GM12878 (cell line): ENCODE measurements around the gene MARCHF2. TPM values are rescaled to one million over a fixed set of nuclear protein-coding genes. Genes with fewer than 3 reads are reported as not detected.

Experiments used
- ATAC-seq: fragments of 200-7000 bp; cut with Tn5 transposase; 3 replicates; pipeline ENCODE4 v1.9.1; 2020; ENCODE audit warnings: mild to moderate bottlenecking, moderate library complexity
- BruUV-seq: library from RNA; stranded (reverse); fragments of 400-500 nt; replicated peaks from 2 replicates; lab custom pipeline; 2021; lab: Mats Ljungman, UMichigan
- CTCF ChIA-PET: fragments of 300-600 bp; sonication (Branson Sonifier 250); formaldehyde crosslinking; extraction: SDS; loops from one replicate; lab custom pipeline; 2021; ENCODE audit warnings: inconsistent platforms; lab: Yijun Ruan, JAX
- POLR2A ChIA-PET: fragments of 350-600 bp; formaldehyde crosslinking; extraction: SDS; loops from one replicate; lab custom pipeline; 2021; ENCODE audit warnings: inconsistent platforms; lab: Charles Lee
- RAD21 ChIA-PET: fragments of 300-600 bp; sonication (Branson Sonifier 250); formaldehyde crosslinking; loops from one replicate; lab custom pipeline; 2023; ENCODE audit warnings: antibody characterized with exemption; ENCODE audit not compliant: unreplicated experiment; lab: Charles Lee
- SMC1A ChIA-PET: fragments of 300-600 bp; sonication (Branson Sonifier 250); formaldehyde crosslinking; loops from one replicate; lab custom pipeline; 2023; ENCODE audit not compliant: unreplicated experiment, uncharacterized antibody; lab: Charles Lee
- DNase-seq: peaks from one replicate; pipeline ENCODE4 v3.0.0-alpha.2; 2011; ENCODE audit warnings: low read depth, low spot score
- FAIRE-seq: peaks from 3 replicates; lab custom pipeline; 2011; peaks lifted over from hg19 to GRCh38; lab: Jason Lieb, UNC
- H2AFZ ChIP-seq: 2 replicates; pipeline ENCODE4 v1.6.0; 2011; ENCODE audit warnings: low read depth, low read length, control low read depth; ENCODE audit not compliant: control insufficient read depth
- H3K27ac ChIP-seq: 2 replicates; pipeline ENCODE4 v1.5.1; 2011; ENCODE audit warnings: control low read depth; ENCODE audit not compliant: control insufficient read depth, insufficient read depth
- H3K27me3 ChIP-seq, 2 experiments: replicated peaks in 1 of 2; 2 replicates each; pipeline versions ENCODE4 v1.6.0 to v1.6.1; 2011; ENCODE audit warnings: low read length in 1 of 2; ENCODE audit not compliant: control insufficient read depth in 2 of 2, insufficient read depth in 2 of 2
- H3K36me3 ChIP-seq, 2 experiments: 2 replicates each; pipeline ENCODE4 v1.5.1; 2011; ENCODE audit warnings: low read length in 1 of 2; ENCODE audit not compliant: control insufficient read depth in 2 of 2, insufficient read depth in 2 of 2
- H3K4me1 ChIP-seq: 2 replicates; pipeline ENCODE4 v1.6.1; 2011; ENCODE audit warnings: mild to moderate bottlenecking, low read length, moderate library complexity, mixed read lengths; ENCODE audit not compliant: control insufficient read depth, insufficient read depth
- H3K4me2 ChIP-seq: 2 replicates; pipeline ENCODE4 v1.6.0; 2011; ENCODE audit warnings: control low read depth; ENCODE audit not compliant: control insufficient read depth, insufficient read depth
- H3K4me3 ChIP-seq: fragments of 200-600 bp; sonication (generic); 2 replicates; pipeline ENCODE4 v1.5.1; 2016
- H3K79me2 ChIP-seq: 2 replicates; pipeline ENCODE4 v1.6.0; 2011; ENCODE audit warnings: low read length; ENCODE audit not compliant: control insufficient read depth, insufficient read depth
- H3K9ac ChIP-seq: 2 replicates; pipeline ENCODE4 v1.8.0; 2011; ENCODE audit warnings: low read length, control low read depth, mixed read lengths; ENCODE audit not compliant: control insufficient read depth, insufficient read depth
- H3K9me3 ChIP-seq: replicated peaks from 3 replicates; pipeline ENCODE4 v1.5.1; 2011; ENCODE audit warnings: mild to moderate bottlenecking, low read length; ENCODE audit not compliant: control insufficient read depth, insufficient read depth
- H4K20me1 ChIP-seq: 2 replicates; pipeline ENCODE4 v1.6.0; 2011; ENCODE audit not compliant: control insufficient read depth, insufficient read depth
- ATF2 ChIP-seq: IDR thresholded peaks from 2 replicates; pipeline ENCODE4 v1.6.1; 2012; ENCODE audit warnings: low read length, inconsistent platforms
- ATF7 ChIP-seq: fragments of 450-650 bp; IDR thresholded peaks from 2 replicates; pipeline ENCODE4 v1.6.1; 2016; ENCODE audit warnings: low read depth, mild to moderate bottlenecking
- BACH1 ChIP-seq: fragments of 450-650 bp; IDR thresholded peaks from 2 replicates; pipeline ENCODE4 v1.6.1; 2017; ENCODE audit warnings: mild to moderate bottlenecking, borderline replicate concordance
- CREM ChIP-seq: IDR thresholded peaks from 2 replicates; pipeline ENCODE4 v1.6.1; 2014; ENCODE audit warnings: antibody characterized with exemption, low read depth
- HDAC6 ChIP-seq: fragments of 200-600 bp; sonication (generic); IDR thresholded peaks from one replicate; pipeline ENCODE4 v1.8.0; 2017; ENCODE audit warnings: antibody characterized with exemption; ENCODE audit not compliant: unreplicated experiment
- PAX5 ChIP-seq: IDR thresholded peaks from 2 replicates; pipeline ENCODE4 v1.6.1; 2011; ENCODE audit warnings: low read depth, low read length, borderline replicate concordance
- POLR2AphosphoS5 ChIP-seq: IDR thresholded peaks from 2 replicates; pipeline ENCODE4 v1.6.1; 2011; ENCODE audit warnings: mild to moderate bottlenecking, low read length, inconsistent platforms
- POU2F2 ChIP-seq: IDR thresholded peaks from 3 replicates; pipeline ENCODE4 v1.6.1; 2011; ENCODE audit warnings: low read depth, mild to moderate bottlenecking, low read length, borderline replicate concordance
- RUNX3 ChIP-seq: IDR thresholded peaks from 2 replicates; pipeline ENCODE4 v1.6.1; 2012; ENCODE audit warnings: low read length, inconsistent platforms
- TAF1 ChIP-seq: IDR thresholded peaks from 2 replicates; pipeline ENCODE4 v1.6.1; 2011; ENCODE audit warnings: mild to moderate bottlenecking, low read depth, low read length, borderline replicate concordance
- TCF3 ChIP-seq: IDR thresholded peaks from 2 replicates; pipeline ENCODE4 v1.6.1; 2012; ENCODE audit warnings: low read depth, mild to moderate bottlenecking, low read length, borderline replicate concordance; ENCODE audit not compliant: insufficient read depth
- ZNF217 ChIP-seq: fragments of 450-650 bp; IDR thresholded peaks from 2 replicates; pipeline ENCODE4 v1.6.1; 2017; ENCODE audit warnings: antibody characterized with exemption, mild to moderate bottlenecking
- WGBS: methylation state at CpG from one replicate; pipeline ENCODE4 v1.1.6; 2016; ENCODE audit warnings: low lambda C conversion rate; ENCODE audit not compliant: insufficient replicate concordance, insufficient coverage; ENCODE audit errors: missing lambda C conversion rate; 5-methylcytosine and 5-hydroxymethylcytosine counted together
- in situ Hi-C: fragments of 300-500 bp; cut with MboI; formaldehyde crosslinking; loops from 9 replicates; pipeline ENCODE4 v1.14.3; 2018; ENCODE audit warnings: mixed read lengths
- intact Hi-C: fragments of 100-400 bp; cut with micrococcal nuclease; formaldehyde crosslinking; loops from one replicate; pipeline ENCODE4 v1.14.2; 2022; ENCODE audit not compliant: unreplicated experiment
- polyA plus RNA-seq, 11 experiments: library from polyadenylated mRNA; depleted of rRNA in 4 of 11; unstranded in 6 of 11; stranded (reverse) in 5 of 11; fragments of >200 nt; fragmentation: Nextera tagmentation in 4 of 11; fragmentation: Illumina TruSeq in 1 of 11; extraction: Ambion mirVana in 4 of 11; extraction: Trizol in 1 of 11; gene quantifications; 1 replicate in 1 of 11; 2 replicates in 10 of 11; pipeline versions ENCODE4 v1.2.1 to v1.2.3, GENCODE V29; 2011 to 2016; ENCODE audit warnings: inconsistent platforms in 2 of 11, missing spikeins in 2 of 11, low read depth in 1 of 11
- total RNA-seq, 4 experiments: library from RNA; depleted of rRNA in 3 of 4; stranded (reverse); fragments of >200 nt in 3 of 4; fragmentation: Illumina TruSeq in 1 of 4; extraction: Trizol in 1 of 4; gene quantifications; 2 replicates each; pipeline versions ENCODE4 v1.2.1 to v1.2.3, GENCODE V29; 2013 to 2021
- TF ChIP-seq, protein P1 (sequence below): IDR thresholded peaks from 2 replicates; pipeline ENCODE4 v1.6.1; 2011; ENCODE audit warnings: low read depth, mild to moderate bottlenecking, low read length, moderate library complexity, borderline replicate concordance; ENCODE audit errors: extremely low read depth
- TF ChIP-seq, protein P2 (sequence below): fragments of 450-650 bp; IDR thresholded peaks from 2 replicates; pipeline ENCODE4 v1.6.1; 2017; ENCODE audit warnings: mild to moderate bottlenecking, moderate library complexity

MARCHF2 gene
- total and polyA plus RNA-seq, 10 of the 15 experiments (the other 5 are each of a cell fraction or from before 2014, with no cell fraction given), result 1.6 to 30.3 (median 10.8) TPM

DNA sequence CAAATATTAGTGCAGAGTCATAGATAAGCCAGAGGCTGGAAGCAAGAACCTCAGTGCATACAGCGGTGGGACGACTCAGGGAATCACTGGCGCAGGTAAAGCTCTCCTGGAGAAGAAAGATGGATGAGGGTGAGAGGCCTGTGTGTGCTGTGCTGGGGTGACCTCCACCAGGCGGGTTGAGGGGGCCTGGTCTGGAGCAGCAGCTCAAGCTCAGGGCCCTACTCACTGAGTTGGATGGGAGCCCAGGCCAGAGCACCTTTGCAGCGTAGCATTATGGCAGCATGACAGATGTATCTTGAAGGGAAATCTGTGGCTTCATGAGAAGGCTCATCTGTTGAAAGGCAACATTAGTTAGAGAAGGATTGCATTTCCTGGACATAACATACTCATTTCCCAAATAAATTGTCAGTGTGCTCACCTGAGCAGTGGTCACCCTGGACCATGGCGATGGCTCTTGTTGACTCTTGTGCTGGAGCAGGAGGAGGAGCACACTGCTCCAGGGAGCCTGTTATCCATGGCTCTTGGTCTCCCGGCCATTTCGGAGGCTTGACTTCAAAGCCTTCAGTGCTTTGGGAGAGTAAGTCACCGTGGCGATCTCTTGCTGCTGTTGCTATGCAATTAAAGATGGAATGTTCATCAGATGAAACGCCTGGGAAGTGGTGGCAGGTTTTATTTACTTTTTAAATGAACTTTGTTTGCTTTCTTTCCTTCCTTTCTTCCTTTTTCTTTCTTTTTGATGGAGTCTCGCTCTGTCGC is 56.7 kb downstream of the MARCHF2 start (continued):
- TF ChIP-seq HDAC6, result no peak
- TF ChIP-seq, protein P1, sequence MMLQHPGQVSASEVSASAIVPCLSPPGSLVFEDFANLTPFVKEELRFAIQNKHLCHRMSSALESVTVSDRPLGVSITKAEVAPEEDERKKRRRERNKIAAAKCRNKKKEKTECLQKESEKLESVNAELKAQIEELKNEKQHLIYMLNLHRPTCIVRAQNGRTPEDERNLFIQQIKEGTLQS, result no peak
- TF ChIP-seq CREM, result no peak
- TF ChIP-seq, all 136 proteins: peak for 0

- ATAC-seq (peak; percentile 92), FAIRE-seq (peak; percentile 95), DNase-seq (peak; percentile 45)
- H3K27me3 ChIP-seq, result no peaks in the 10 kb centered on the region
- ChIA-PET SMC1A (interaction anchor here (1.4 kb wide), 1 partner anchor 11 kb away, joined by 8 read pairs; no protein-coding TSS in a partner anchor), POLR2A (interaction anchor here (0.7 to 1.3 kb wide), 2 partner anchors 27 to 781 kb away, joined by 4 to 6 read pairs; no protein-coding TSS in a partner anchor), CTCF (interaction anchor here (0.7 to 1.7 kb wide), 5 partner anchors 19 to 107 kb away, joined by 3 to 8 read pairs (median 3); partner anchors contain the start of gene MARCHF2), RAD21 (interaction anchor here (0.6 to 2.3 kb wide), 4 partner anchors 25 to 61 kb away, joined by 3 to 7 read pairs (median 6); partner anchors contain the start of genes HNRNPM and MARCHF2)
- H2AFZ ChIP-seq, result no peak overlapping the region
- peaks cover 3% of the 10 kb centered on the region for H4K20me1 ChIP-seq
- H3K36me3 ChIP-seq, result peaks cover 42 to 43% of the 10 kb centered on the region in 2 experiments
- no peaks in the 10 kb centered on the region for H3K9me3 ChIP-seq
- no peak overlapping the region; the same call in 1 of the 2 replicates for H3K4me3 ChIP-seq
- peaks cover 32% of the 10 kb centered on the region for H3K4me1 ChIP-seq
- BruUV-seq, result TSS peak; percentile 15
- H3K9ac ChIP-seq, result peak overlapping the region; percentile 1; the same call in 1 of the 2 replicates
- peak overlapping the region; percentile 61 for H3K27ac ChIP-seq
- H3K79me2 ChIP-seq, result peaks cover 33% of the 10 kb centered on the region
- peak overlapping the region; percentile 51 for H3K4me2 ChIP-seq
- 2% methylated on average over 6 of the region's 6 CpGs for WGBS
- in situ Hi-C loops, result no loop called here
- intact Hi-C loops, result no loop called here
- TF ChIP-seq ZNF217, result no peak
- 0 out of 2 replicates have a peak, but pooled peaks have one; percentile 27 for TF ChIP-seq POLR2AphosphoS5
- peak; percentile 37 for TF ChIP-seq ATF2
- TF ChIP-seq, protein P2, sequence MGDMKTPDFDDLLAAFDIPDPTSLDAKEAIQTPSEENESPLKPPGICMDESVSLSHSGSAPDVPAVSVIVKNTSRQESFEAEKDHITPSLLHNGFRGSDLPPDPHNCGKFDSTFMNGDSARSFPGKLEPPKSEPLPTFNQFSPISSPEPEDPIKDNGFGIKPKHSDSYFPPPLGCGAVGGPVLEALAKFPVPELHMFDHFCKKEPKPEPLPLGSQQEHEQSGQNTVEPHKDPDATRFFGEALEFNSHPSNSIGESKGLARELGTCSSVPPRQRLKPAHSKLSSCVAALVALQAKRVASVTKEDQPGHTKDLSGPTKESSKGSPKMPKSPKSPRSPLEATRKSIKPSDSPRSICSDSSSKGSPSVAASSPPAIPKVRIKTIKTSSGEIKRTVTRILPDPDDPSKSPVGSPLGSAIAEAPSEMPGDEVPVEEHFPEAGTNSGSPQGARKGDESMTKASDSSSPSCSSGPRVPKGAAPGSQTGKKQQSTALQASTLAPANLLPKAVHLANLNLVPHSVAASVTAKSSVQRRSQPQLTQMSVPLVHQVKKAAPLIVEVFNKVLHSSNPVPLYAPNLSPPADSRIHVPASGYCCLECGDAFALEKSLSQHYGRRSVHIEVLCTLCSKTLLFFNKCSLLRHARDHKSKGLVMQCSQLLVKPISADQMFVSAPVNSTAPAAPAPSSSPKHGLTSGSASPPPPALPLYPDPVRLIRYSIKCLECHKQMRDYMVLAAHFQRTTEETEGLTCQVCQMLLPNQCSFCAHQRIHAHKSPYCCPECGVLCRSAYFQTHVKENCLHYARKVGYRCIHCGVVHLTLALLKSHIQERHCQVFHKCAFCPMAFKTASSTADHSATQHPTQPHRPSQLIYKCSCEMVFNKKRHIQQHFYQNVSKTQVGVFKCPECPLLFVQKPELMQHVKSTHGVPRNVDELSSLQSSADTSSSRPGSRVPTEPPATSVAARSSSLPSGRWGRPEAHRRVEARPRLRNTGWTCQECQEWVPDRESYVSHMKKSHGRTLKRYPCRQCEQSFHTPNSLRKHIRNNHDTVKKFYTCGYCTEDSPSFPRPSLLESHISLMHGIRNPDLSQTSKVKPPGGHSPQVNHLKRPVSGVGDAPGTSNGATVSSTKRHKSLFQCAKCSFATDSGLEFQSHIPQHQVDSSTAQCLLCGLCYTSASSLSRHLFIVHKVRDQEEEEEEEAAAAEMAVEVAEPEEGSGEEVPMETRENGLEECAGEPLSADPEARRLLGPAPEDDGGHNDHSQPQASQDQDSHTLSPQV, result no peak
- TF ChIP-seq BACH1, result peak; percentile 34; the same call in 1 of the 2 replicates
- no peak for TF ChIP-seq TAF1
- peak; percentile 50; the same call in 1 of the 2 replicates for TF ChIP-seq PAX5
- TF ChIP-seq ATF7, result peak; percentile 19; the same call in 1 of the 2 replicates
- TF ChIP-seq POU2F2, result 0 out of 3 replicates have a peak, but pooled peaks have one; percentile 31
- TF ChIP-seq RUNX3, result peak; percentile 88
- TF ChIP-seq TCF3, result peak; percentile 55; the same call in 1 of the 2 replicates
Measured at GRCh38 chr19:8473648-8474476, 60.8 kb downstream of the MARCHF2 start.
